HUES64 (cell line): ENCODE results near the gene PTPN6.

Experiments
- H3K27ac ChIP-seq: 2 replicates; pipeline ENCODE4 v1.7.0; 2013; ENCODE audit warnings: low read depth, low read length, inconsistent platforms
- H3K27me3 ChIP-seq: 2 replicates; pipeline ENCODE4 v1.6.1; 2013; ENCODE audit warnings: mild to moderate bottlenecking, low read length; ENCODE audit not compliant: insufficient read depth
- H3K36me3 ChIP-seq: 2 replicates; pipeline ENCODE4 v1.6.1; 2013; ENCODE audit warnings: mild to moderate bottlenecking, low read length; ENCODE audit not compliant: insufficient read depth
- H3K4me1 ChIP-seq: 2 replicates; pipeline ENCODE4 v1.6.1; 2013; ENCODE audit warnings: mild to moderate bottlenecking, low read length, moderate library complexity; ENCODE audit not compliant: insufficient read depth
- H3K4me3 ChIP-seq: 2 replicates; pipeline ENCODE4 v1.5.1; 2013; ENCODE audit warnings: mild to moderate bottlenecking, low read length, moderate library complexity
- H3K9ac ChIP-seq: 2 replicates; pipeline ENCODE4 v1.6.1; 2013; ENCODE audit warnings: mild to moderate bottlenecking, low read depth, low read length
- H3K9me3 ChIP-seq: 2 replicates; pipeline ENCODE4 v1.6.1; 2013; ENCODE audit warnings: low read depth, low read length; ENCODE audit not compliant: insufficient read depth
- WGBS: fragments of 150-250, 120-280 bp; methylation state at CpG from one replicate; pipeline ENCODE4 v1.1.7; 2013; ENCODE audit warnings: missing lambda C conversion rate; 5-methylcytosine and 5-hydroxymethylcytosine counted together

The PTPN6 gene

DNA sequence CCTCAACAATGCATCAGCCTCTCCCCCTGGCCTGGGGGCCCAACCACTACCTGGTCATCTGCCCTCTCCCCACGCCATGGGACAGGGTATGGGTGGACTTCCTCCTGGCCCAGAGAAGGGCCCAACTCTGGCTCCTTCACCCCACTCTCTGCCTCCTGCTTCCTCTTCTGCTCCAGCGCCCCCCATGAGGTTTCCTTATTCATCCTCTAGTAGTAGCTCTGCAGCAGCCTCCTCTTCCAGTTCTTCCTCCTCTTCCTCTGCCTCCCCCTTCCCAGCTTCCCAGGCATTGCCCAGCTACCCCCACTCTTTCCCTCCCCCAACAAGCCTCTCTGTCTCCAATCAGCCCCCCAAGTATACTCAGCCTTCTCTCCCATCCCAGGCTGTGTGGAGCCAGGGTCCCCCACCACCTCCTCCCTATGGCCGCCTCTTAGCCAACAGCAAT lies 14.9 kb upstream of the PTPN6 start:
- peaks cover 6% of the 10 kb centered on the region; the same call in 1 of the 2 replicates for H3K4me1 ChIP-seq
- no peak overlapping the region for H3K4me3 ChIP-seq
- peaks cover 69% of the 10 kb centered on the region for H3K36me3 ChIP-seq
- no peaks in the 10 kb centered on the region for H3K9me3 ChIP-seq
- H3K9ac ChIP-seq, result no peak overlapping the region
- H3K27ac ChIP-seq, result no peak overlapping the region
- H3K27me3 ChIP-seq, result no peaks in the 10 kb centered on the region
- WGBS, result 95% methylated on average over 3 of the region's 3 CpGs

- 73% methylated on average over 36 of the region's 36 CpGs for WGBS
- H3K9ac ChIP-seq, result peak overlapping the region; percentile 97
- H3K4me1 ChIP-seq, result peaks cover 6% of the 10 kb centered on the region; the same call in 1 of the 2 replicates
- no peaks in the 10 kb centered on the region for H3K9me3 ChIP-seq
- peak overlapping the region; percentile 98 for H3K27ac ChIP-seq
- peaks cover 73% of the 10 kb centered on the region for H3K36me3 ChIP-seq
- no peaks in the 10 kb centered on the region for H3K27me3 ChIP-seq
- H3K4me3 ChIP-seq, result peak overlapping the region; percentile 69
Measured at GRCh38 chr12:6936636-6937480, 14.3 kb upstream of the PTPN6 start.

GRCh38 chr12:6937481-6938352 lies 13.4 kb upstream of the PTPN6 start:
- Histone ChIP-seq H3K4me3 (peak overlapping the region; percentile 69), H3K9ac (peak overlapping the region; percentile 97), H3K9me3 (no peaks in the 10 kb centered on the region), H3K27me3 (no peaks in the 10 kb centered on the region), H3K36me3 (peaks cover 65% of the 10 kb centered on the region), H3K27ac (peak overlapping the region; percentile 98), H3K4me1 (peaks cover 6% of the 10 kb centered on the region; the same call in 1 of the 2 replicates)
- 4% methylated on average over 80 of the region's 80 CpGs for WGBS

DNA sequence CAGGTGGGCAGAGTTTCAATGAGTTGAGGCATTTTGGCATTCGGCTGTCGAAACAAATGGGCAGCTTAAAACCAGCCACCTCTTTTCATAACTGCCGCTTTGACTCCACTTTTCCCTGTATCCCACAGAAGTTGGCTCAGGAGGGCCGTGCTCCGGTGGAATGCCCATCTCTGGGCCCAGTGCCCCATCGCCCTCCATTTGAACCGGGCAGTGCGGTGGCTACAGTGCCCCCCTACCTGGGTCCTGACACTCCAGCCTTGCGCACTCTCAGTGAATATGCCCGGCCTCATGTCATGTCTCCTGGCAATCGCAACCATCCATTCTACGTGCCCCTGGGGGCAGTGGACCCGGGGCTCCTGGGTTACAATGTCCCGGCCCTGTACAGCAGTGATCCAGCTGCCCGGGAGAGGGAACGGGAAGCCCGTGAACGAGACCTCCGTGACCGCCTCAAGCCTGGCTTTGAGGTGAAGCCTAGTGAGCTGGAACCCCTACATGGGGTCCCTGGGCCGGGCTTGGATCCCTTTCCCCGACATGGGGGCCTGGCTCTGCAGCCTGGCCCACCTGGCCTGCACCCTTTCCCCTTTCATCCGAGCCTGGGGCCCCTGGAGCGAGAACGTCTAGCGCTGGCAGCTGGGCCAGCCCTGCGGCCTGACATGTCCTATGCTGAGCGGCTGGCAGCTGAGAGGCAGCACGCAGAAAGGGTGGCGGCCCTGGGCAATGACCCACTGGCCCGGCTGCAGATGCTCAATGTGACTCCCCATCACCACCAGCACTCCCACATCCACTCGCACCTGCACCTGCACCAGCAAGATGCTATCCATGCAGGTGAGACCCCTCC lies 12.6 kb upstream of the PTPN6 start:
- peak overlapping the region; percentile 97 for H3K9ac ChIP-seq
- peaks cover 59% of the 10 kb centered on the region for H3K36me3 ChIP-seq
- H3K27ac ChIP-seq, result peak overlapping the region; percentile 81
- peak overlapping the region; percentile 69 for H3K4me3 ChIP-seq
- no peaks in the 10 kb centered on the region for H3K9me3 ChIP-seq
- no peaks in the 10 kb centered on the region for H3K27me3 ChIP-seq
- H3K4me1 ChIP-seq, result peaks cover 6% of the 10 kb centered on the region; the same call in 1 of the 2 replicates
- 93% methylated on average over 32 of the region's 32 CpGs for WGBS

DNA sequence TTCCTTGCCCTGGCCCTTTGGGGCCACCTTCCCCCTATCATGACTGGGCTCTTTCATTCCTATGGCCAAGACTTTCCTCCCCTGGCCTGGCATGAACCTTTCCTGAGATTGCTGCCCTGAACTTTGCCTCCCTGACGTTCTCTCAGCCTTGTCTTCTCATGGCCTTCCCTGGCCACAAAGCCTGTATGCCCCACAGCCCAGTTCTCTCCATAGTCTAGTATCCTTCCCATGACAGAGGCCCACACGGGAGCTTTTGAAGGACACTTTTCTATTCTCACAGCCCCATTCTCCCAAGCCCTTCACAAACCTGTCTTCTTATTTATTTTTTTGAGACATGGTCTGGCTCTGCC lies 12.0 kb upstream of the PTPN6 start:
- no peak overlapping the region for H3K4me3 ChIP-seq
- no peaks in the 10 kb centered on the region for H3K27me3 ChIP-seq
- peaks cover 6% of the 10 kb centered on the region; the same call in 1 of the 2 replicates for H3K4me1 ChIP-seq
- peaks cover 53% of the 10 kb centered on the region for H3K36me3 ChIP-seq
- WGBS, result 90% methylated on average over 2 of the region's 2 CpGs
- no peaks in the 10 kb centered on the region for H3K9me3 ChIP-seq
- H3K27ac ChIP-seq, result no peak overlapping the region
- H3K9ac ChIP-seq, result no peak overlapping the region

GRCh38 chr12:6941267-6941666 lies 9.9 kb upstream of the PTPN6 start:
- 97% methylated on average over 12 of the region's 12 CpGs for WGBS
- no peak overlapping the region for H3K27ac ChIP-seq

GRCh38 chr12:6941782-6942181 lies 9.4 kb upstream of the PTPN6 start:
- H3K27ac ChIP-seq, result no peak overlapping the region

More at GRCh38 chr12:6941267-6941666, 9.9 kb upstream of the PTPN6 start:
- H3K4me1 ChIP-seq, result peaks cover 18% of the 10 kb centered on the region
- no peaks in the 10 kb centered on the region for H3K27me3 ChIP-seq
- H3K9me3 ChIP-seq, result no peaks in the 10 kb centered on the region
- no peak overlapping the region for H3K9ac ChIP-seq
- no peak overlapping the region for H3K4me3 ChIP-seq
- H3K36me3 ChIP-seq, result peaks cover 32% of the 10 kb centered on the region

DNA sequence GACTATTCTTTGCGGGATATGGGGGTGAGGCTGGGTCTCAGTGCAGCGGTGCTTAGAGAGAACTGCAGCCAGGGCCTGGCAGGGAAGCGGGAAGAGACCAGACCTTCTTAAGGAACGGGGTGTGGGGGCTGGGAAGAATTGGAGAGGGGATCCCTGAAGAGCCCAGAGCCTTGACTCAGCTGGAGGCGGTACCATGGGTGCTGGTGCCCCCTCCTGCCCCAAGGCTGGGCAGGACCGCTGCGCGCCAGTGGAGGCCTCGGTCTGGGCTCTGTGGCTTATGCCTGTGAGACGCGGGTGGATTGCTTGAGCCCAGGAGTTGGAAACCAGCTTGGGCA lies 8.9 kb upstream of the PTPN6 start:
- Histone ChIP-seq H3K27me3 (no peaks in the 10 kb centered on the region), H3K9ac (no peak overlapping the region), H3K36me3 (peaks cover 30% of the 10 kb centered on the region), H3K4me1 (peaks cover 18% of the 10 kb centered on the region), H3K4me3 (no peak overlapping the region), H3K27ac (peak overlapping the region; percentile 90; the same call in 1 of the 2 replicates), H3K9me3 (no peaks in the 10 kb centered on the region)
- 94% methylated on average over 11 of the region's 11 CpGs for WGBS

More at GRCh38 chr12:6941782-6942181, 9.4 kb upstream of the PTPN6 start:
- Histone ChIP-seq H3K36me3 (peaks cover 30% of the 10 kb centered on the region), H3K4me1 (peaks cover 18% of the 10 kb centered on the region), H3K4me3 (no peak overlapping the region), H3K9me3 (no peaks in the 10 kb centered on the region), H3K27me3 (no peaks in the 10 kb centered on the region), H3K9ac (no peak overlapping the region)
- WGBS, result 94% methylated on average over 4 of the region's 12 CpGs

DNA sequence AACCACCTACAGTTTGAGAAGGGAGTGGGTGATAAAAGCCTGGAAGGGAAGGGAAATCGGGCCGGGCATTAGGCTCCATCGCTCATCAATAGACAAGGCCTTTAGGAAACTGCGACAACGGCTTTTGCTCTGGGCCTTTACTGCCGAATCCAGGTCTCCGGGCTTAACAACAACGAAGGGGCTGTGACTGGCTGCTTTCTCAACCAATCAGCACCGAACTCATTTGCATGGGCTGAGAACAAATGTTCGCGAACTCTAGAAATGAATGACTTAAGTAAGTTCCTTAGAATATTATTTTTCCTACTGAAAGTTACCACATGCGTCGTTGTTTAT lies 7.8 kb upstream of the PTPN6 start:
- H3K9me3 ChIP-seq, result no peaks in the 10 kb centered on the region
- H3K4me1 ChIP-seq, result peaks cover 15% of the 10 kb centered on the region
- H3K27ac ChIP-seq, result peak overlapping the region; percentile 90
- peak overlapping the region; percentile 81 for H3K4me3 ChIP-seq
- WGBS, result 4% methylated on average over 11 of the region's 13 CpGs
- H3K9ac ChIP-seq, result peak overlapping the region; percentile 82
- no peaks in the 10 kb centered on the region for H3K27me3 ChIP-seq
- peaks cover 30% of the 10 kb centered on the region for H3K36me3 ChIP-seq

DNA sequence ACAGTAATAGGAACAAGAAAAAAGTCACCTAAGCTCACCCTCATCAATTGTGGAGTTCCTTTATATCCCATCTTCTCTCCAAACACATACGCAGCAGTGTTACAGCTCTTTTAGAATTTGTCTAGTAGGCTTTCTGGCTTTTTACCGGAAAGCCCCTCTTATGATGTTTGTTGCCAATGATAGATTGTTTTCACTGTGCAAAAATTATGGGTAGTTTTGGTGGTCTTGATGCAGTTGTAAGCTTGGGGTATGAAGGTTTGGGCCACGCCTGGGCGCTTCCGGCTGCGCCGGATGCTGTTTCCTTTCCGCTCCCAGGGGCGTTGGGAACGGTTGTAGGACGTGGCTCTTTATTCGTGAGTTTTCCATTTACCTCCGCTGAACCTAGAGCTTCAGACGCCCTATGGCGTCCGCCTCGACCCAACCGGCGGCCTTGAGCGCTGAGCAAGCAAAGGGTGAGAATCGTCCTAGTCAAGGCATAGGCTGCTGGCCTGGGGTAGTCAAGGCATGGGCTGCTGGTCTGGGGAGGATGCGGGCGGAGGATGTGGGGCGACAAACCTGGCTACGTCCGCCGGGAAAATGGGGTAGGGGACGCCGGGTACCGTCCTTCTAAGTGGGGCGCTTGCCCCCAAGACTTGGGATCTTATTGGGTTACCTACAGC lies 7.3 kb upstream of the PTPN6 start, which contains the start of the genes C12orf57 and RNU7-1:
TSS of gene C12orf57 (plus strand) at position 301 of the 659 bp plus-strand sequence. CDS start at position 401, 100 bp downstream.
TSS of gene RNU7-1 (plus strand) at position 95 of the 659 bp plus-strand sequence.
- Histone ChIP-seq H3K27ac (peak within 1 kb of the TSS; percentile 90), H3K9ac (peak within 1 kb of the TSS; percentile 82), H3K36me3 (peaks cover 25% of the 10 kb centered on the region), H3K9me3 (no peaks in the 10 kb centered on the region), H3K4me3 (peak within 1 kb of the TSS; percentile 81), H3K4me1 (peaks cover 12% of the 10 kb centered on the region; the same call in 1 of the 2 replicates), H3K27me3 (no peaks in the 10 kb centered on the region)
- WGBS, result under 1% methylated on average over 31 of the region's 31 CpGs
